Trophoblast cell (in vitro differentiated cells and primary cell): ENCODE results near the gene FAM184A.

Experiments
- DNase-seq, 2 donors: peaks; one replicate each; pipeline ENCODE4 v3.0.0-alpha.2; 2016
- H2AFZ ChIP-seq: 2 replicates; pipeline ENCODE4 v1.6.1; 2013; ENCODE audit warnings: low read length, moderate library complexity, mild to moderate bottlenecking; ENCODE audit not compliant: insufficient read depth, poor library complexity
- H2AK5ac ChIP-seq: 2 replicates; pipeline ENCODE4 v1.6.1; 2013; ENCODE audit warnings: mild to moderate bottlenecking, low read length
- H2BK120ac ChIP-seq: 2 replicates; pipeline ENCODE4 v1.6.1; 2013; ENCODE audit warnings: low read length, mild to moderate bottlenecking, moderate library complexity; ENCODE audit not compliant: insufficient read depth, poor library complexity
- H2BK12ac ChIP-seq: 2 replicates; pipeline ENCODE4 v1.6.1; 2013; ENCODE audit warnings: mild to moderate bottlenecking, low read length, moderate library complexity
- H2BK5ac ChIP-seq: 2 replicates; pipeline ENCODE4 v1.6.1; 2013; ENCODE audit warnings: low read length, low read depth, moderate library complexity, mild to moderate bottlenecking; ENCODE audit not compliant: poor library complexity
- H3K14ac ChIP-seq: 2 replicates; pipeline ENCODE4 v1.6.1; 2013; ENCODE audit warnings: mild to moderate bottlenecking, low read length
- H3K18ac ChIP-seq: 2 replicates; pipeline ENCODE4 v1.6.1; 2013; ENCODE audit warnings: mild to moderate bottlenecking, low read length
- H3K23ac ChIP-seq: 2 replicates; pipeline ENCODE4 v1.6.1; 2013; ENCODE audit warnings: low read length
- H3K27ac ChIP-seq: 2 replicates; pipeline ENCODE4 v1.5.1; 2013; ENCODE audit warnings: low read depth, mild to moderate bottlenecking, inconsistent platforms, low read length, moderate library complexity
- H3K27me3 ChIP-seq: 2 replicates; pipeline ENCODE4 v1.6.1; 2013; ENCODE audit warnings: inconsistent platforms, mild to moderate bottlenecking, low read length, moderate library complexity; ENCODE audit not compliant: insufficient read depth
- H3K36me3 ChIP-seq, 2 experiments: 1 replicate in 1 of 2; 2 replicates in 1 of 2; pipeline ENCODE4 v1.6.1; 2013; ENCODE audit warnings: low read length in 2 of 2, mild to moderate bottlenecking in 2 of 2, moderate library complexity in 1 of 2; ENCODE audit not compliant: insufficient read depth in 2 of 2, control insufficient read depth in 1 of 2
- H3K4ac ChIP-seq: 2 replicates; pipeline ENCODE4 v1.6.1; 2013; ENCODE audit warnings: low read depth, mild to moderate bottlenecking, low read length, moderate library complexity
- H3K4me1 ChIP-seq, 2 experiments: 1 replicate in 1 of 2; 2 replicates in 1 of 2; pipeline ENCODE4 v1.6.1; 2013; ENCODE audit warnings: low read length in 2 of 2, mild to moderate bottlenecking in 2 of 2, moderate library complexity in 1 of 2; ENCODE audit not compliant: insufficient read depth in 2 of 2, control insufficient read depth in 1 of 2
- H3K4me2 ChIP-seq: 2 replicates; pipeline ENCODE4 v1.6.1; 2013; ENCODE audit warnings: inconsistent platforms, mild to moderate bottlenecking, low read length, moderate library complexity
- H3K4me3 ChIP-seq: 2 replicates; pipeline ENCODE4 v1.5.1; 2013; ENCODE audit warnings: mild to moderate bottlenecking, low read depth, low read length, inconsistent platforms
- H3K79me1 ChIP-seq: one replicate; pipeline ENCODE4 v1.6.1; 2013; ENCODE audit warnings: low read length
- H3K79me2 ChIP-seq: 2 replicates; pipeline ENCODE4 v1.6.1; 2013; ENCODE audit warnings: low read length, mild to moderate bottlenecking; ENCODE audit not compliant: control insufficient read depth, insufficient read depth, poor library complexity
- H3K9ac ChIP-seq: 2 replicates; pipeline ENCODE4 v1.6.1; 2013; ENCODE audit warnings: mild to moderate bottlenecking, low read length
- H3K9me3 ChIP-seq: 2 replicates; pipeline ENCODE4 v1.6.1; 2013; ENCODE audit warnings: low read depth, mild to moderate bottlenecking, control low read depth, inconsistent platforms, low read length; ENCODE audit not compliant: insufficient read depth
- H4K12ac ChIP-seq: 2 replicates; pipeline ENCODE4 v1.6.1; 2013; ENCODE audit warnings: low read depth, mild to moderate bottlenecking, low read length, moderate library complexity
- H4K8ac ChIP-seq: 2 replicates; pipeline ENCODE4 v1.6.1; 2013; ENCODE audit warnings: low read depth, mild to moderate bottlenecking, low read length, moderate library complexity
- H4K91ac ChIP-seq: one replicate; pipeline ENCODE4 v1.6.1; 2013; ENCODE audit warnings: low read depth, mild to moderate bottlenecking, low read length, moderate library complexity
- WGBS: extraction: QIAGEN DNeasy Blood & Tissue Kit; methylation state at CpG from one replicate; pipeline ENCODE4 v1.1.7; 2013; ENCODE audit warnings: missing lambda C conversion rate; ENCODE audit not compliant: insufficient read length, insufficient coverage; ENCODE audit errors: extremely low coverage; 5-methylcytosine and 5-hydroxymethylcytosine counted together

The FAM184A gene

DNA sequence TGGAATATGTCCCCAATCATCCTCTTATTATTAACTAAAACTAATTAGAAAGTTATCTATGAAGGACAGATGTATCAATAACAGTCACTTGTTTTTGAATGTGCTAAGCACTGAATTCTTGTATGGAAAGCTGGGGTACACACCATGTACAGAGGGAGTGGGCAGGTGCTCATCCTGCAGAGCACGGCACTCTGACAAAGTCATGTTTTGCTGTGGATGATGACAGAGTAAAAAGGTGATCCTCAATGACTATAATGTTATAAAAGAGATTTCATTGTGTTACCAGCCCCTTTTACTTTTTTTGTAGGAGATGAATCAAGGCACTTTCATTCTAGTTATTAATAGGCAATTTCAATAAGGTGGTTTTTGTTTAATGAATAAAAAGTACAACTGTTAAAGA is 92.2 kb downstream of the FAM184A start:
- H3K79me2 ChIP-seq, result no peaks in the 10 kb centered on the region
- no peak overlapping the region for H3K4ac ChIP-seq
- whole genome bisulfite sequencing, result no CpG with 5 or more reads among the region's 1 CpG
- no peaks in the 10 kb centered on the region for H3K79me1 ChIP-seq
- no peak overlapping the region for H3K14ac ChIP-seq
- H3K27ac ChIP-seq, result no peak overlapping the region
- no peaks in the 10 kb centered on the region for H3K27me3 ChIP-seq
- no peak overlapping the region for H3K18ac ChIP-seq
- no peak overlapping the region for H2BK5ac ChIP-seq
- H2BK120ac ChIP-seq, result no peak overlapping the region
- H3K9ac ChIP-seq, result no peak overlapping the region
- H3K36me3 ChIP-seq, result no peaks in the 10 kb centered on the region
- H4K8ac ChIP-seq, result no peak overlapping the region
- H3K4me3 ChIP-seq, result no peak overlapping the region
- no peak overlapping the region for H4K91ac ChIP-seq
- H3K23ac ChIP-seq, result no peak overlapping the region
- H2BK12ac ChIP-seq, result no peak overlapping the region
- no peaks in the 10 kb centered on the region for H3K9me3 ChIP-seq
- H3K4me1 ChIP-seq, result no peaks in the 10 kb centered on the region
- H4K12ac ChIP-seq, result no peak overlapping the region
- no peak for DNase-seq
- H2AK5ac ChIP-seq, result no peak overlapping the region
- no peak overlapping the region for H2AFZ ChIP-seq
- H3K4me2 ChIP-seq, result no peak overlapping the region

DNA sequence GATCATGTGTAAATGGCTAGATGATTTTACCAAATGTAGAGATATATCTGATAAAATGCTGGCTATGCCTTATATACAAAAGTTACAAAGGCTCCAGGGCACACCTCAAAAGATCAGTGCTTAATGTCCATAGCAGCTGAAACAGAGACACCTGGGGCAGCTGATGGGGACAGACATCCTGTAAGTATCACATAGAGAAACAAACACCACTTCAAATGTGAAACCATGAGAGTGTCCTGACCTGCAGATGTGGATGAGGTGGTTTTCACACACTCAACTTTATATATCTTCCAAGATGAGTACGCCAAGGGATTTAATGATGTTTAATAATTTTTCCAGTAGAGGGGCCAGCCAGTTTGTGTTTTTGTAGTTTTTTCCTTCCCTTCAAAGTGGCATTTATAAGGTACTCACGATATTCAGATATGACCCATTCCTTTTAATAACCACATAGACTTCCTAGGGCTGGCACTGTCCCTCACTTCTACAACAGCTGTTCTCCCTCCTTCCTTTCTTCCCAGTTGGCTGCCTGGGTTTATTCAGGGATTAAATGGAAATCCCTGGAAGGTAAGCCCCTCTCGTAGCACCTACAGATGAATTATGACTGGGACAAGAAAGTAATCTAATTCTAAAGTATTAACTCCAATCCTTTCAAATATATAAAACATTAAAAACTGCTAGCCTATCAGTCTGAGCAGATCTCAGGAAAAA is 93.2 kb downstream of the FAM184A start:
- no peak overlapping the region for H3K23ac ChIP-seq
- no peak overlapping the region for H4K91ac ChIP-seq
- no peak overlapping the region for H3K4me2 ChIP-seq
- H3K18ac ChIP-seq, result no peak overlapping the region
- DNase-seq, result no peak
- H3K9me3 ChIP-seq, result no peaks in the 10 kb centered on the region
- H4K12ac ChIP-seq, result no peak overlapping the region
- H2BK5ac ChIP-seq, result no peak overlapping the region
- no peak overlapping the region for H3K4ac ChIP-seq
- no peaks in the 10 kb centered on the region for H3K27me3 ChIP-seq
- no peak overlapping the region for H2BK120ac ChIP-seq
- no peak overlapping the region for H3K9ac ChIP-seq
- no peak overlapping the region for H3K14ac ChIP-seq
- H3K27ac ChIP-seq, result no peak overlapping the region
- H4K8ac ChIP-seq, result no peak overlapping the region
- no peaks in the 10 kb centered on the region for H3K79me1 ChIP-seq
- no peak overlapping the region for H2BK12ac ChIP-seq
- no peaks in the 10 kb centered on the region for H3K36me3 ChIP-seq
- H2AFZ ChIP-seq, result no peak overlapping the region
- no peak overlapping the region for H3K4me3 ChIP-seq
- H3K4me1 ChIP-seq, result no peaks in the 10 kb centered on the region
- H2AK5ac ChIP-seq, result no peak overlapping the region
- WGBS, result no CpG with 5 or more reads among the region's 3 CpGs
- H3K79me2 ChIP-seq, result no peaks in the 10 kb centered on the region

DNA sequence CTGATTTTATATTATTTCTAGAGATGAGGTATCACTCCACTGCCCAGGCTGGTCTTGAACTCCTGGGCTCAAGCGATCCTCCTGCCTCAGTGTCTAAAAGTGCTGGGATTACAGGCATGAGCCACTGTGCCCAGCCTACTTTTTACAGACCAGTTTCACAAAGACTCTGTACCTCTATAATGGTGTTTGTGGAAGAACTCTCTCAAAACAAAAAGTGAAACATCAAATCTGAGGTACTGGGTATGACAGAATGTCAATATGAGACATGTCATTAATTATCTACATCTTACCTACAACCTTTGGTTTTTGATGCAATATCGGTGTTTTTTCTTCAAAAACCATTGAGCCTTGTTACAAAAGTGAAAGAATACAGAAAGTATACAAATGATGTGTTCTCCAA is 94.1 kb downstream of the FAM184A start:
- H4K91ac ChIP-seq, result no peak overlapping the region
- H3K9ac ChIP-seq, result no peak overlapping the region
- no peaks in the 10 kb centered on the region for H3K79me1 ChIP-seq
- H4K12ac ChIP-seq, result no peak overlapping the region
- H3K36me3 ChIP-seq, result no peaks in the 10 kb centered on the region
- no peak overlapping the region for H2AK5ac ChIP-seq
- H3K4ac ChIP-seq, result no peak overlapping the region
- WGBS, result no CpG with 5 or more reads among the region's 2 CpGs
- H3K79me2 ChIP-seq, result no peaks in the 10 kb centered on the region
- H2AFZ ChIP-seq, result no peak overlapping the region
- H3K4me2 ChIP-seq, result no peak overlapping the region
- H2BK12ac ChIP-seq, result no peak overlapping the region
- H3K4me1 ChIP-seq, result no peaks in the 10 kb centered on the region
- H3K23ac ChIP-seq, result no peak overlapping the region
- H3K4me3 ChIP-seq, result no peak overlapping the region
- H3K14ac ChIP-seq, result no peak overlapping the region
- H3K18ac ChIP-seq, result no peak overlapping the region
- no peak overlapping the region for H2BK120ac ChIP-seq
- H3K27me3 ChIP-seq, result no peaks in the 10 kb centered on the region
- no peak for DNase-seq
- no peak overlapping the region for H2BK5ac ChIP-seq
- H4K8ac ChIP-seq, result no peak overlapping the region
- H3K9me3 ChIP-seq, result no peaks in the 10 kb centered on the region
- H3K27ac ChIP-seq, result no peak overlapping the region

DNA sequence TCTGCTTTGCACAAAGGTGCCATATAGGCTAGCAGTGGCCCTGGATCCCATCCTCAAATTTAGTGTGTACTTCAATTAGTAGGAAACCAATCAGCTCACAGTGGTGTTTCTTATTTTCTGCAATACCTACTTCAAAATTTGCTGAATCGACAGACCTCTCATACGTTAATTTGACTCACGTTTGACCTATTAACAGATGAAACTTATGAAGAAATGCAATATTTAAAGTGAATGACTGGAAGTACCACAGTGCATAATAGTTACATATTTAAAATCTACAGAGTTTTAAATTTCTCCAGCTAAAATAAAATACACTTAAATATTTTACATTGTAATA is 95.9 kb downstream of the FAM184A start:
- DNase-seq, result no peak
- Histone ChIP-seq H3K79me1 (no peaks in the 10 kb centered on the region), H3K9me3 (no peaks in the 10 kb centered on the region), H2AFZ (no peak overlapping the region), H3K4me2 (no peak overlapping the region), H4K12ac (no peak overlapping the region), H4K8ac (no peak overlapping the region), H3K4ac (no peak overlapping the region), H2BK5ac (no peak overlapping the region), H3K14ac (no peak overlapping the region), H2BK12ac (no peak overlapping the region), H3K23ac (no peak overlapping the region), H3K18ac (no peak overlapping the region), H3K4me1 (no peaks in the 10 kb centered on the region), H2BK120ac (no peak overlapping the region), H3K79me2 (no peaks in the 10 kb centered on the region), H3K9ac (no peak overlapping the region), H4K91ac (no peak overlapping the region), H2AK5ac (no peak overlapping the region), H3K27ac (no peak overlapping the region), H3K4me3 (no peak overlapping the region), H3K27me3 (no peaks in the 10 kb centered on the region), H3K36me3 (no peaks in the 10 kb centered on the region)
- no CpG with 5 or more reads among the region's 3 CpGs for WGBS
